ENCODE measurements around the gene FUOM.

The FUOM gene

DNA sequence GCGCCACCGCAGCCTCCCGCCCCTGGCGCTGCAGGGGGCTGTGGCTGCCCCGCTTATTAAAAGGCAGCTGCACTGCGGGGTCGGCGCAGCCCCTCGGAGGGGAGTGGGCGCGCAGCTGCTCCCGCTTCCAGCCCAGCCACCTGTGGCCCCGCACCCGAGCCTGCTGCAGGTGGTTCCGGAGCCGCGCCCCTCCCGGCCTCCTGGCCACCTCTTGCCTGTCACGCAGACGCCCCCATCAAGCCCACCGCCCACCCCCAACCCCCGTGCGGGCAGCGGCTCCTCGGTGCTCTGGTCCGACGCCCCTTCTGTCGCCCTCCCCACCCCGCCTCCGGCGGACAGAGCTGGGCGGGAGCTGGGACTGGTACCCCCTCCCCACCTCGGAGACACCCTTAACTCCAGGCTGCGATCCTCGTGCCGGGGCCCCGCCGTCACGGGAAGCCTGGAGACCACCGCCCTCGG is 21.7 kb downstream of the FUOM start:
- DNase-seq (ENCODE audit: low read depth), result no peak
- TF ChIP-seq, protein P1, sequence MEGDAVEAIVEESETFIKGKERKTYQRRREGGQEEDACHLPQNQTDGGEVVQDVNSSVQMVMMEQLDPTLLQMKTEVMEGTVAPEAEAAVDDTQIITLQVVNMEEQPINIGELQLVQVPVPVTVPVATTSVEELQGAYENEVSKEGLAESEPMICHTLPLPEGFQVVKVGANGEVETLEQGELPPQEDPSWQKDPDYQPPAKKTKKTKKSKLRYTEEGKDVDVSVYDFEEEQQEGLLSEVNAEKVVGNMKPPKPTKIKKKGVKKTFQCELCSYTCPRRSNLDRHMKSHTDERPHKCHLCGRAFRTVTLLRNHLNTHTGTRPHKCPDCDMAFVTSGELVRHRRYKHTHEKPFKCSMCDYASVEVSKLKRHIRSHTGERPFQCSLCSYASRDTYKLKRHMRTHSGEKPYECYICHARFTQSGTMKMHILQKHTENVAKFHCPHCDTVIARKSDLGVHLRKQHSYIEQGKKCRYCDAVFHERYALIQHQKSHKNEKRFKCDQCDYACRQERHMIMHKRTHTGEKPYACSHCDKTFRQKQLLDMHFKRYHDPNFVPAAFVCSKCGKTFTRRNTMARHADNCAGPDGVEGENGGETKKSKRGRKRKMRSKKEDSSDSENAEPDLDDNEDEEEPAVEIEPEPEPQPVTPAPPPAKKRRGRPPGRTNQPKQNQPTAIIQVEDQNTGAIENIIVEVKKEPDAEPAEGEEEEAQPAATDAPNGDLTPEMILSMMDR (conservative IDR thresholded peaks at IDR 0.05; ENCODE audit: control insufficient read depth, insufficient read depth, low read depth, low read length), result no peak
- no peak overlapping the region for H3K4me3 ChIP-seq (ENCODE audit: control insufficient read depth, low read depth, low read length)

DNA sequence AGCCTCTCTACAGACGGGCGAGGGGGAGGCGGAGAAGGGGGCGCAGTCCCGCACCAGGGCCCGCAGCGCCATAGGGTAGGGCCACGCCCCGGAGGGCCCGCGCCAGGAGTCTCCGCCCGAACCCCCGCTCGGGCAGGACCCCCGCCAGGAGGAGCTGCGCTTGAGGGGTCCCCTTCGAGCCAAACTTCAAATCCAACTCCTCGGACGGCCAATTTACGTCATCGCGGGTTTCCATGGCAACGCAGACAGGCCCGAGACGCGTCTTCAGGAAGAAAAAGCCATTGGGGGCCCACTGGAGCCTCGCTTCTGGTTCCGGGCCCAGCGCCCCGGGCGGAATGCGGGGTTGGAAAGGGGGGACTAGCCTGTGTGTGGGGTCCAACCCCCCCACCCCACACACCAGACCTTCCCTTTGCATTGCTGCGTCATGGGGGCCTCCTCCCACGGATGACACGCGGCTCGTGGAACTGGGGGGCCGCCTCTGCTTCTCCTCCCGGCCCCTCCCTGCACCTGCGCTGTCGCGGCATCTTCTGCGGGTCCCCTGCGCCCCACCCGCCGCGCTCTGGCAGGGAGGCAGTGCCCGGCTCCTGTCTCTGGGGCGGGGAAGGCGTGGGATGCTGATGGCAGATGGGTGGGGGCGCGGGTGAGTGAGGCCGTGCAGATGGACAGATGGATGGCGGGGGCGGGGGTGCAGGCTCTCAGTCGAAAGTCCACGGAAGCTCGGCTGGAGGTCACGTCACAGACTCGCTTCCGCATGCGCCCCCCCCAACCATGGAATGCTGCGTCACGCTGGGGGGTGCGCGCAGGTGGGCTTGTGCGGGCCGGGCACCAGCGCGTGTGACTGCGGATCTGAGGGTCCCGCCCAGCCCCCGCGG is 22.3 kb downstream of the FUOM start:
- peak; percentile 69 for DNase-seq (ENCODE audit: low read depth)
- TF ChIP-seq, protein P1 (conservative IDR thresholded peaks at IDR 0.05; ENCODE audit: control insufficient read depth, insufficient read depth, low read depth, low read length), result no peak
- H3K4me3 ChIP-seq (ENCODE audit: control insufficient read depth, low read depth, low read length), result peak overlapping the region; percentile 24

DNA sequence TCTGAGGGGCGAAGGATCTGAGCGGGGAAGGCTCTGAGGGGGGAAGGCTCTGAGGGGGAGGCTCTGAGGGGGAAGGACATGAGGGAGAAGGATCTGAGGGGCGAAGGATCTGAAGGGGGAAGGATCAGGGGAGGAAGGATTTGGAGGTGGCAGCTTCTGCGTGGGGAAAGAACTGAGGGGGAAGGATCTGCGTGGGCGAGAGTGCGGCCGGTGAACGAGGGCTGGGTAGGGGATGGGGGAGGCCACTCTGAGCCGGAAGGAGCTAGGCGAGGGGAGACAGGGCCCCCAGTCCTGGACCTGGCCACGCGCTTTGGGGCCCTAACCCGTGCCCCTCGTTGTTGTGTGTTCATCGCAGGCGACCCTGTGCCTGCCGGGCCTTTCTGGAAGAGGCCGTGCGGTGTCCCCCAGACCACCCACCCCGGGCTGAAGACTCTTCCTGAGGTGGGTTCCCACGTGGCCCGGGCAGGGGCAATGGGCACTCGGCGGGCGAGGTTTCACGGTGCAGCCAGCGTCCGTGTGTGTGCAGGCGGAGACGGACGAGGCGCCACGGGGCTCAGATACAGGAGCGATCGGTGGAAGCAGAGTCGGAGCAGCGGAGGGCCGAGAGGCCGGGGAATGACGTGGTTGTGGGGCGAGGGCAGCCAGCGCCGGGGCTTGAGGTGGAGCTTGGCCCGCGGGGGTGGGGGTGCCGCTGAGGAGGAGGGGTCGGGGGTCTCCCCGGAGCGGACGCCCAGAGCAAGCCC is 23.1 kb downstream of the FUOM start:
- no peak for DNase-seq (ENCODE audit: low read depth)
- TF ChIP-seq, protein P1 (conservative IDR thresholded peaks at IDR 0.05; ENCODE audit: control insufficient read depth, insufficient read depth, low read depth, low read length), result no peak
- H3K4me3 ChIP-seq (ENCODE audit: control insufficient read depth, low read depth, low read length), result peak overlapping the region; percentile 24

DNA sequence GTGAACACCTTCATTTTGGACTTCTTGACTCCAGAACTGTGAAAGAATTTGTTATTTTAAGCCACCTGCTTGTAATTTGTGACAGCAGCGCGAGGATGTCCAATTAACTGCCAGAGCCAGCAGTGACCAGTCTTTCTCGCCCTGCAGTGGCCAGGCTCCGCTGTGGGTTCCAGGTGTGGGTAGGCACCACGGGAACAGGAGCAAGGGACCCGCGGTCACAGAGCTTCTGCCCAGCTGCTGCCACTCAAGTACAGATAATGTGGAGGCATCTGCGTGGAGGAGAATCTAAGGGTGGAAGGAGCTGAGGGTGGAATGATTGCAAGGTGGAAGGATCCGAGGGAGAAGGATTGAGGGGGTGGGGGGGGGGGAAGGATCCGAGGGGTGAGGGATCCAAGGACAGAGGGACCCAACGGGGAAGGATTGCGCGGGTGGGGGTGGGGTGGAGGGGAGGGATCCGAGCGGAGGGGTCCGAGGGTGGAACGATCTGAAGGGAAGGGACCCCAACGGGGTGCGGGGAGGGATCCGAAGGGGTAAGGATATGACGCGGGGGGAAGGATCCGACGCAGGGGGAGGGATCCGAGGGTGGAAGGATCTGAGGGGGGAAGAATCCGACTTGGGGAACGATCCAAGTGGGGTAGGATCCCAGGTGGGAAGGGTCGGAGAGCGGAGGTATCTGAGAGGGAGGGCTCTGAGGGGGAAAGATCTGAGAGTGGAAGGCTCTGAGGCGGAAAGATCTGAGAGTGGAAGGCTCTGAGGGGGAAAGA is 24.7 kb downstream of the FUOM start:
- no peak overlapping the region for H3K4me3 ChIP-seq (ENCODE audit: control insufficient read depth, low read depth, low read length)
- no peak for DNase-seq (ENCODE audit: low read depth)
- TF ChIP-seq, protein P1 (conservative IDR thresholded peaks at IDR 0.05; ENCODE audit: control insufficient read depth, insufficient read depth, low read depth, low read length), result no peak

DNA sequence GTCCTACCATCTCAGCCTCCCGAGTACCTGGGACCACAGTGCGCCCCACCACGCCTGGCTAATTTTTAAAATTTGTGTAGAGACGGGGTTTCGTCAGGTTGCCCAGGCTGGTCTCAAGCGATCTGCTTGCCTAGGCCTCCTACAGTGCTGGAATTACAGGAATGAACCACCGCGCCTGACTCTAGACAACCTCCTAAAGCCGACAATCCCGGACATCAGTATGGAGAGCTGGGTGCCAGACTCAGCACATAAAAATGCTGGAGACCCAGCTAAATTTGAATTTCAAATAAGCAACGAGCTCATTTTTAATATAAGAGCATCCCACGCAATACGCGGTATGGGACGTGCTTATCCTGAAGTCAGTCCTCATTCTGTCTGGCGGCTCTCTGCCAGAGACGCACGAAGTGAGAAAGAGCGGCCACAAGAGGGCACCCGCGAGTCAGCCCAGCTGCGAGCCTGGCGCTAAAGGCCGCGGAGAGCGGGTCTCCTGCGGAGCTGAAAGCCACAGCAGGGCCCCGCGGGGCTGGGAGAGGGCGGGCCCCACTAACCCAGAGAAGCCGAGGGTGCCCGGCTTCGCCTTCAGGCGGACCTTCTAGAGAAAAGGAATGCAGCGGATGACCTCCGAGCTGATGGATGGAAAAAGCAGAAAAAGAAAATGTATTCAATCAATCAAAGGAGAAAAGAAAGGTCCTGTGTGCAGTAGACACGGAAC is 28.2 kb downstream of the FUOM start:
- TF ChIP-seq, protein P1 (conservative IDR thresholded peaks at IDR 0.05; ENCODE audit: control insufficient read depth, insufficient read depth, low read depth, low read length), result peak; percentile 73
- peak; percentile 78 for DNase-seq (ENCODE audit: low read depth)
- peak overlapping the region; percentile 10 for H3K4me3 ChIP-seq (ENCODE audit: control insufficient read depth, low read depth, low read length)
